Ishikawa (cell line): ENCODE results near the gene CCSER2.

Experiments
- CEBPB ChIP-seq: IDR thresholded peaks from 2 replicates; pipeline ENCODE4 v1.6.1; 2012
- CREB1 ChIP-seq: IDR thresholded peaks from 2 replicates; pipeline ENCODE4 v1.6.1; 2012; ENCODE audit warnings: low read depth
- EGR1 ChIP-seq: IDR thresholded peaks from 2 replicates; pipeline ENCODE4 v1.6.1; 2012
- EP300 ChIP-seq: IDR thresholded peaks from 2 replicates; pipeline ENCODE4 v1.6.1; 2012; ENCODE audit warnings: borderline replicate concordance
- FOXM1 ChIP-seq: IDR thresholded peaks from 2 replicates; pipeline ENCODE4 v1.6.1; 2012; ENCODE audit warnings: low read depth, borderline replicate concordance
- NFIC ChIP-seq: IDR thresholded peaks from 2 replicates; pipeline ENCODE4 v1.6.1; 2012
- RAD21 ChIP-seq: IDR thresholded peaks from 2 replicates; pipeline ENCODE4 v1.6.1; 2012; ENCODE audit warnings: low read depth
- TAF1 ChIP-seq: IDR thresholded peaks from 2 replicates; pipeline ENCODE4 v1.6.1; 2012; ENCODE audit warnings: low read depth, mild to moderate bottlenecking
- TCF12 ChIP-seq: IDR thresholded peaks from 2 replicates; pipeline ENCODE4 v1.6.1; 2012; ENCODE audit warnings: low read depth
- TEAD4 ChIP-seq: IDR thresholded peaks from 2 replicates; pipeline ENCODE4 v1.6.1; 2012
- YY1 ChIP-seq: IDR thresholded peaks from 2 replicates; pipeline ENCODE4 v1.6.1; 2012; ENCODE audit warnings: low read depth
- ZBTB7A ChIP-seq: IDR thresholded peaks from 2 replicates; pipeline ENCODE4 v1.6.1; 2012; ENCODE audit warnings: low read depth
- TF ChIP-seq, protein P1 (sequence below): IDR thresholded peaks from 2 replicates; pipeline ENCODE4 v1.6.1; 2012; ENCODE audit warnings: low read depth, mild to moderate bottlenecking
- TF ChIP-seq, protein P2 (sequence below): IDR thresholded peaks from 2 replicates; pipeline ENCODE4 v1.6.1; 2012
- TF ChIP-seq, protein P3 (sequence below): IDR thresholded peaks from 2 replicates; pipeline ENCODE4 v1.6.1; 2012

CCSER2 gene

DNA sequence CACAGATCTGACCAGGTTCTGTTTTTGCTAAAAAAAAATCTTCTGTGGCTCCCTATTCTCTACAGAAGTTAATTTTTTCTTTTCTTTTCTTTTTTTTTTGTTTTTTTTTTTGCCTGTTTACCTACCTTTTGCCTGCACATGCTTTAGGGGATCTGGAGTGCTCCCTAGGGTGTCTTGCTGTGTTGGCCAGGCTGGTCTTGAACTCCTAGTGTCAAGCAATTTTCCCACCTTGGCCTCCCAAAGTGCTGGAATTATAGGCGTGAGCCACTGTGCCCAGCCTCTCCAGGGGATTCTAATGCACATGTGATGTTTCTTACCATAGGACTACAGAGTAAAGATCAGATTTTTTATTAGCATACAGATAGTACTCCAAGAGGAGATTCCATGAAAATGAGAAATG is 10.6 kb downstream of the CCSER2 start:
- TF ChIP-seq RAD21 (no peak), EP300 (no peak), EGR1 (no peak), TEAD4 (no peak)
- TF ChIP-seq, protein P1, sequence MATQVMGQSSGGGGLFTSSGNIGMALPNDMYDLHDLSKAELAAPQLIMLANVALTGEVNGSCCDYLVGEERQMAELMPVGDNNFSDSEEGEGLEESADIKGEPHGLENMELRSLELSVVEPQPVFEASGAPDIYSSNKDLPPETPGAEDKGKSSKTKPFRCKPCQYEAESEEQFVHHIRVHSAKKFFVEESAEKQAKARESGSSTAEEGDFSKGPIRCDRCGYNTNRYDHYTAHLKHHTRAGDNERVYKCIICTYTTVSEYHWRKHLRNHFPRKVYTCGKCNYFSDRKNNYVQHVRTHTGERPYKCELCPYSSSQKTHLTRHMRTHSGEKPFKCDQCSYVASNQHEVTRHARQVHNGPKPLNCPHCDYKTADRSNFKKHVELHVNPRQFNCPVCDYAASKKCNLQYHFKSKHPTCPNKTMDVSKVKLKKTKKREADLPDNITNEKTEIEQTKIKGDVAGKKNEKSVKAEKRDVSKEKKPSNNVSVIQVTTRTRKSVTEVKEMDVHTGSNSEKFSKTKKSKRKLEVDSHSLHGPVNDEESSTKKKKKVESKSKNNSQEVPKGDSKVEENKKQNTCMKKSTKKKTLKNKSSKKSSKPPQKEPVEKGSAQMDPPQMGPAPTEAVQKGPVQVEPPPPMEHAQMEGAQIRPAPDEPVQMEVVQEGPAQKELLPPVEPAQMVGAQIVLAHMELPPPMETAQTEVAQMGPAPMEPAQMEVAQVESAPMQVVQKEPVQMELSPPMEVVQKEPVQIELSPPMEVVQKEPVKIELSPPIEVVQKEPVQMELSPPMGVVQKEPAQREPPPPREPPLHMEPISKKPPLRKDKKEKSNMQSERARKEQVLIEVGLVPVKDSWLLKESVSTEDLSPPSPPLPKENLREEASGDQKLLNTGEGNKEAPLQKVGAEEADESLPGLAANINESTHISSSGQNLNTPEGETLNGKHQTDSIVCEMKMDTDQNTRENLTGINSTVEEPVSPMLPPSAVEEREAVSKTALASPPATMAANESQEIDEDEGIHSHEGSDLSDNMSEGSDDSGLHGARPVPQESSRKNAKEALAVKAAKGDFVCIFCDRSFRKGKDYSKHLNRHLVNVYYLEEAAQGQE = no peak
- TF ChIP-seq, protein P2, sequence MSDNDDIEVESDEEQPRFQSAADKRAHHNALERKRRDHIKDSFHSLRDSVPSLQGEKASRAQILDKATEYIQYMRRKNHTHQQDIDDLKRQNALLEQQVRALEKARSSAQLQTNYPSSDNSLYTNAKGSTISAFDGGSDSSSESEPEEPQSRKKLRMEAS = no peak

DNA sequence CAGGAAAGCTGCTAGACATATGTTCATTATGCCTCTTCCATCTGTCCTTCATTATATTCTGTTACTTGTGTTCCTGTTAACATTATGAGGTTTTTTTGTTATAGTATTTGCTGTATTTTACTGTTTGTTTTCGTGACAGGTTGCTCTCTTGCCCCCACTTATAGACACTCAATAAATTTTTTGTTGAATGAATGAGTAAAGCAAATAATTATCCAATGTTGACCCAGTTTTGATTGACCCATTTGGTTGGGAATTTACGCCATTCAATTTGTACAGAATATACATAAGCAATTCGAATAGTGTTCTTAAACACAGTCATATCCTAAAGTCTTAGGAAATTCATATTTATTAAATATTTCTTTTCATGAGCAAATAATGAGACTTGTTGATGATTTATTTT is 11.8 kb downstream of the CCSER2 start:
- TF ChIP-seq CREB1 (no peak), RAD21 (no peak), FOXM1 (no peak), TCF12 (no peak), EP300 (no peak), EGR1 (no peak), TAF1 (no peak), TEAD4 (no peak), YY1 (no peak), CEBPB (no peak), ZBTB7A (no peak), NFIC (no peak)
- TF ChIP-seq, protein P1 = no peak
- TF ChIP-seq, protein P3, sequence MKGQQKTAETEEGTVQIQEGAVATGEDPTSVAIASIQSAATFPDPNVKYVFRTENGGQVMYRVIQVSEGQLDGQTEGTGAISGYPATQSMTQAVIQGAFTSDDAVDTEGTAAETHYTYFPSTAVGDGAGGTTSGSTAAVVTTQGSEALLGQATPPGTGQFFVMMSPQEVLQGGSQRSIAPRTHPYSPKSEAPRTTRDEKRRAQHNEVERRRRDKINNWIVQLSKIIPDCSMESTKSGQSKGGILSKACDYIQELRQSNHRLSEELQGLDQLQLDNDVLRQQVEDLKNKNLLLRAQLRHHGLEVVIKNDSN = no peak
- TF ChIP-seq, protein P2 = no peak

DNA sequence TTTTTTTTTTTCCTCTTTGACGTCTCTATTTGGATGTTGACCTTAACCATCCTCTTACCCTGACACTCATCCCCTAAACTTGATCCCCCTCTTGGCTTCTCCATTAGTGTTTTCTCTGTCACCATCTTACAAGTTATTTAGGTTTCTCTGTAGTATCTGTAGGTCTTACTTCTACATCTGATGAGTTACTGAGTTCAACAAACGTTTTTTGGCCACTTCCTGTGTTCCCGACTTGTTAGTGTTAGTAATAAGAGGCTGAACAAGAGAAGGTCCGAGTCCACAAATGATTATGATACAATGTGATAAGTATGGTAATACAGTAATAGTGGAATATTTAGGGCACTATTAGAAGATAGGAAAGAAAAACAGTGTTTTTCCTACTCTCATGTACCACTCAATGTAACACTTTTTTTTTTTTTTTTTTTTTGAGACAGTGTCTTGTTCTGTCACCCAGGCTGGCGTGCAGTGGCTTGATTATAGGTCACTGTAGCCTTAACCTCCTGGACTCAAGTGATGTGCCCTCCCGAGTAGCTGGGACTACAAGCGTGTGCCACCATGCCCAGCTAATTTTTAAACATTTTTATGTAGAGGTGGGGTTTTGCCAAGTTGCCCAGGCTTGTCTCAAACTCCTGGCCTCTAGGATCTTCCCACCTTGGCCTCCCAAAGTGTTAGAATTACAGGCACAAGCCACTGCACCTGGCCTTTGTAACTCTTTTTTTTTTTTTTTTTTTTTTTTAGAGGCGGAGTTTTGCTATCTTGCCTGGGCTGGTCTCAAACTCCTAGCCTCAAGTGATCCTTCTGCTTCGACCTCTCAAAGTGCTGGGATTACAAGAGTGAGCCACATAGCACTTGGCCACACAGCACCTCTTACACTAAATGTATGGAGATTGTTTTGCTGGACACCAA is 12.5 kb downstream of the CCSER2 start:
- TF ChIP-seq FOXM1 (no peak), TCF12 (no peak), EGR1 (no peak), CREB1 (no peak), YY1 (no peak), ZBTB7A (no peak), CEBPB (no peak), EP300 (no peak), NFIC (no peak), TAF1 (no peak), RAD21 (no peak), TEAD4 (no peak)
- TF ChIP-seq, protein P1 = no peak
- TF ChIP-seq, protein P3 = no peak
- TF ChIP-seq, protein P2 = no peak

DNA sequence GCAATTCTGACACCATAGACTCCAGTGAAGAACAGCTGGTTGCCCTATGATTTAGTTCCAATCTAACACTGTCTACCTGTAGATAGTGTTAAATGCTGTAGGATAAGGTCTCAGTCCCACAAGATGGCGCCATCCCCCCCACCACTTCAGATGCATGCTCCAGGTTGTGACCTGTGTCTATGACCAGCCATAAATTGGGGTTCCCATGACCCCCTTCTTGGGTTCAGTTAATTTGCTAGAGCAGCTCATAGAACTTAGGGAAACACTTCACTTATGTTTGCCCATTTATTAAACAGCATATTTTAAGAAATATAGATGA is 13.1 kb downstream of the CCSER2 start:
- TF ChIP-seq, protein P2 = no peak
- TF ChIP-seq, protein P3 = no peak
- TF ChIP-seq YY1 = no peak
- TF ChIP-seq EGR1 = no peak
- TF ChIP-seq, protein P1 = no peak
- no peak for TF ChIP-seq EP300
- no peak for TF ChIP-seq CREB1
- no peak for TF ChIP-seq TAF1
- TF ChIP-seq NFIC = no peak
- TF ChIP-seq ZBTB7A = no peak
- TF ChIP-seq TEAD4 = no peak
- no peak for TF ChIP-seq FOXM1
- no peak for TF ChIP-seq RAD21
